A673 (cell line): ENCODE measurements around the gene SEC22B.
"Not testable (repeated sequence)": the region's sequence is repeated elsewhere in the genome, so short reads cannot be mapped to it uniquely, and the experiment has no call there.

Experiments used
- EZH2 ChIP-seq: fragments of 200-600 bp; sonication (generic); IDR thresholded peaks from 2 replicates; pipeline ENCODE4 v1.6.1; 2017; ENCODE audit warnings: borderline replicate concordance, low read depth, mild to moderate bottlenecking, mixed read lengths, antibody characterized with exemption, low read length; ENCODE audit not compliant: poor library complexity, severe bottlenecking
- TF ChIP-seq, protein P1 (sequence below): fragments of 300-800, 200-600 bp; sonication (generic); conservative IDR thresholded peaks from 2 replicates; pipeline ENCODE4 v1.5.1; 2017; ENCODE audit warnings: low read depth, mild to moderate bottlenecking, antibody characterized with exemption, low read length, moderate library complexity, mixed read lengths

DNA sequence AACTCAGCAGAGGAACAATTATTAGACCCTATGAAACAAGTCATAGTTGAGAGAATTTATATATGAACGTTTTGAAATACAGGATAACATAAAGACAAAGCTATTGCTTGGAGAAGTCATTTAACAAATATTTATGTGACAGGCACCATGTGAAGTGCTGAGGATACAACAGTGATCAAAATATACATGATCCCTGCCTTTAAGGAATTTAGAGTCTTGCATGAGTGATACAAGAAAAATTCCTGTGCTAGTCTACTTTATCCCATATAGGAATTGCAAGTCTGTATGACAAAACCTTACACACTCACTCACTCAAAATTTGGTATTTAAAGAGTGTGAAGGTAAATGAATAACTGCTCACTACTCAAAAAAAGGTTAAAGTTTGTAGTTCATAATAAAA lies 17.8 kb downstream of the SEC22B start:
- not testable (repeated sequence) for TF ChIP-seq EZH2
- TF ChIP-seq, protein P1, sequence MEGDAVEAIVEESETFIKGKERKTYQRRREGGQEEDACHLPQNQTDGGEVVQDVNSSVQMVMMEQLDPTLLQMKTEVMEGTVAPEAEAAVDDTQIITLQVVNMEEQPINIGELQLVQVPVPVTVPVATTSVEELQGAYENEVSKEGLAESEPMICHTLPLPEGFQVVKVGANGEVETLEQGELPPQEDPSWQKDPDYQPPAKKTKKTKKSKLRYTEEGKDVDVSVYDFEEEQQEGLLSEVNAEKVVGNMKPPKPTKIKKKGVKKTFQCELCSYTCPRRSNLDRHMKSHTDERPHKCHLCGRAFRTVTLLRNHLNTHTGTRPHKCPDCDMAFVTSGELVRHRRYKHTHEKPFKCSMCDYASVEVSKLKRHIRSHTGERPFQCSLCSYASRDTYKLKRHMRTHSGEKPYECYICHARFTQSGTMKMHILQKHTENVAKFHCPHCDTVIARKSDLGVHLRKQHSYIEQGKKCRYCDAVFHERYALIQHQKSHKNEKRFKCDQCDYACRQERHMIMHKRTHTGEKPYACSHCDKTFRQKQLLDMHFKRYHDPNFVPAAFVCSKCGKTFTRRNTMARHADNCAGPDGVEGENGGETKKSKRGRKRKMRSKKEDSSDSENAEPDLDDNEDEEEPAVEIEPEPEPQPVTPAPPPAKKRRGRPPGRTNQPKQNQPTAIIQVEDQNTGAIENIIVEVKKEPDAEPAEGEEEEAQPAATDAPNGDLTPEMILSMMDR, result not testable (repeated sequence)
